ENCODE results near the gene PTPRD.
"Not testable (repeated sequence)": the region's sequence is repeated elsewhere in the genome, so short reads cannot be mapped to it uniquely, and the experiment has no call there.

Gene PTPRD

GRCh38 chr9:8713149-8713810, 1899.5 kb downstream of the PTPRD start:
- Mint-ChIP-seq H3K4me1 (peaks cover 2% of the 10 kb centered on the region), H3K27me3 (no peaks in the 10 kb centered on the region), H3K27ac (no peak overlapping the region), H3K4me3 (no peak overlapping the region), H3K36me3 (ENCODE audit: low read depth) (no peaks in the 10 kb centered on the region), H3K9me3 (no peaks in the 10 kb centered on the region)
- DNase-seq (no peak), ATAC-seq (no peak)

DNA sequence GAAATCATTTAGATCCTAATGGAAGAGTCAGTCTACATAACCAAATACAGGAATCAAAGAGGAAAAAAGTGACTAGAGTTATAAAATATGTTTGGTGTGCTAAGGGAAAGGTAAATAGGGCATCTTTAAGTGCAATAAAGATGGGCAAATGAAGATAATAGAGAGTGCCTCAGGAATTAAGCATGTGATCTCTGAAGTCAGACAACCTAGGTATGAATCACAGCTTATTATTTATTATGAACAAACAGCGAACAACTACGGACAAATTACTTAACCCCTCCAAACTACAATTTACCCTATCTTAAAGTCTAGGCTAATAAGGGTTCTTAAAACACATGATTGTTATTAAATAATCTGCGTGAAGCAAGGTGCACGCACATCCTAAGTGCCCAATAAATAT, 1903.1 kb downstream of the PTPRD start:
- Mint-ChIP-seq H3K27ac (no peak overlapping the region), H3K9me3 (no peaks in the 10 kb centered on the region), H3K4me3 (no peak overlapping the region), H3K27me3 (no peaks in the 10 kb centered on the region), H3K4me1 (no peaks in the 10 kb centered on the region), H3K36me3 (ENCODE audit: low read depth) (no peaks in the 10 kb centered on the region)
- ATAC-seq (no peak), DNase-seq (no peak)

- H3K4me3 Mint-ChIP-seq = no peak overlapping the region
- no peaks in the 10 kb centered on the region for H3K9me3 Mint-ChIP-seq
- DNase-seq = no peak
- ATAC-seq = no peak
- H3K36me3 Mint-ChIP-seq (ENCODE audit: low read depth) = no peaks in the 10 kb centered on the region
- no peaks in the 10 kb centered on the region for H3K27me3 Mint-ChIP-seq
- no peak overlapping the region for H3K27ac Mint-ChIP-seq
- H3K4me1 Mint-ChIP-seq = no peaks in the 10 kb centered on the region
Measured at GRCh38 chr9:8708728-8709127, 1904.1 kb downstream of the PTPRD start.

DNA sequence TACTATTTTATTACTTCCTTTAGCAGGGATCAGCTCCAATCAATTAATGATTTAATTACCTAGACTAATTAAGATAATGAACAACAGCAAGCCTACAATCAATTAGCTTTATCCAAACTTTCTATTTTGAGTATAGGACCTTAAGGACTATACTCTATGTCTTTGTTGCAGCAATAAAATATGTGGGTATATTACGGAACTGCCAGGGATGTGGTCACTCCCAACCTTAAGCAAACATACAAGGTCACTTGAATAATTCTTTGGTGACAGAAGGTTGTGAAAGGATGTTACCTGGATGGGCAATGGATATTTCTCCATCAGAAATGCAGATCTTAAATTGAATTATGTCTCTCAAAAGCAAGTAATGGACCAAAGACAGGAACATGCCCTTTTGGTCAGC, 1905.8 kb downstream of the PTPRD start:
- Mint-ChIP-seq H3K27me3 (no peaks in the 10 kb centered on the region), H3K36me3 (ENCODE audit: low read depth) (no peaks in the 10 kb centered on the region)
- ATAC-seq = no peak

DNA sequence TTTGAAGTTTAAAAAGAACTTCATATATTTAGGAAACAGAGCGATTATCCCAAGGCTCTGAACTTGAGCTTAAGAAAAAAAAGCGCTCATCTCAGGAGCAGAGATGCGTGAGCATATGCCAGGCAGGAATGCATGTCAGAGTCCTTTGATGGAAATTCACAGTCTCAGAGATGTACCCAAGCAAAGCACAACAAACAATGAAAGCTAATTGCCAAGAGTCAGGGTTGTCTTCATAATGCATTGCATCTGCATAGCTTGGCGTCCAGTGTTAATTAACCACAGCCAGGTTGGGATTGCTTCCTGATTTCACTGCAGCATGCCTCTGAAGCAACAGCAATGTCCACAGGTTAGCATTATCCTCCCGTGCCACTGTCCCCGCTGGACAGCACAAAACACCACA, 1906.3 kb downstream of the PTPRD start:
- no peaks in the 10 kb centered on the region for H3K27me3 Mint-ChIP-seq
- H3K4me1 Mint-ChIP-seq = no peaks in the 10 kb centered on the region
- no peaks in the 10 kb centered on the region for H3K9me3 Mint-ChIP-seq
- ATAC-seq (no peak), DNase-seq (no peak)
- H3K36me3 Mint-ChIP-seq (ENCODE audit: low read depth) = no peaks in the 10 kb centered on the region
- no peak overlapping the region for H3K4me3 Mint-ChIP-seq
- no peak overlapping the region for H3K27ac Mint-ChIP-seq

More for the DNA sequence above, 1905.8 kb downstream of the PTPRD start:
- H3K9me3 Mint-ChIP-seq = no peaks in the 10 kb centered on the region
- H3K4me1 Mint-ChIP-seq = no peaks in the 10 kb centered on the region
- H3K27ac Mint-ChIP-seq = no peak overlapping the region
- H3K4me3 Mint-ChIP-seq = no peak overlapping the region
- no peak for DNase-seq

DNA sequence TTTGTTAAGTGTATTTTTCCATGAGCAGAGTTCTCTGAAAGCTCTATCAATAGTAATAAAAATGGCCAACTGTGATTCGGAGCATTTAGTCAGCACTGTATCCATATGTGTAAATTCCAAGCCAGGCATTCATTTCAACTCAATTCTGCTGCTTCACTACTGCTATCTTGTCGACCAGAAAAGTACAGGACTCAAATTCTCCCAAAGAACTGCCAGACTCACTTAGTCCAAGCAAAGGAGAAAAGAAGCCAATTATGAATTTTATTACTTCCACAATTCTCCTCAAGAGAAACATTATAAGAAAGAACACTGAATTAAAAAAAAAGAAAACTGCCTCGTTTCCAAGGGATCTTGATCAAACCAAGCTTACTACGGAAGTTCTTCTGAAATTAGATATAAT, 1906.9 kb downstream of the PTPRD start:
- Mint-ChIP-seq H3K27ac (no peak overlapping the region), H3K27me3 (no peaks in the 10 kb centered on the region), H3K4me1 (no peaks in the 10 kb centered on the region), H3K4me3 (no peak overlapping the region), H3K36me3 (ENCODE audit: low read depth) (no peaks in the 10 kb centered on the region), H3K9me3 (no peaks in the 10 kb centered on the region)
- DNase-seq (no peak), ATAC-seq (no peak)

GRCh38 chr9:8703904-8704303, 1908.9 kb downstream of the PTPRD start:
- no peak overlapping the region for H3K4me3 Mint-ChIP-seq
- H3K36me3 Mint-ChIP-seq (ENCODE audit: low read depth) = no peaks in the 10 kb centered on the region
- H3K4me1 Mint-ChIP-seq = no peaks in the 10 kb centered on the region
- no peak for ATAC-seq
- H3K27me3 Mint-ChIP-seq = no peaks in the 10 kb centered on the region
- no peak for DNase-seq
- H3K9me3 Mint-ChIP-seq = no peaks in the 10 kb centered on the region
- no peak overlapping the region for H3K27ac Mint-ChIP-seq

- Mint-ChIP-seq H3K9me3 (no peaks in the 10 kb centered on the region), H3K4me1 (no peaks in the 10 kb centered on the region), H3K36me3 (ENCODE audit: low read depth) (no peaks in the 10 kb centered on the region), H3K4me3 (no peak overlapping the region), H3K27ac (no peak overlapping the region), H3K27me3 (no peaks in the 10 kb centered on the region)
- DNase-seq = no peak
- ATAC-seq = no peak
Measured at GRCh38 chr9:8701904-8702303, 1910.9 kb downstream of the PTPRD start.

GRCh38 chr9:8697565-8697964, 1915.2 kb downstream of the PTPRD start:
- not testable (repeated sequence) for H3K9me3 Mint-ChIP-seq; H3K27me3 Mint-ChIP-seq; H3K4me1 Mint-ChIP-seq; H3K36me3 Mint-ChIP-seq (ENCODE audit: low read depth); ATAC-seq; H3K4me3 Mint-ChIP-seq; H3K27ac Mint-ChIP-seq; DNase-seq

- DNase-seq = no peak
- Mint-ChIP-seq H3K27ac (no peak overlapping the region), H3K36me3 (ENCODE audit: low read depth) (no peaks in the 10 kb centered on the region), H3K4me1 (no peaks in the 10 kb centered on the region), H3K4me3 (no peak overlapping the region), H3K9me3 (no peaks in the 10 kb centered on the region), H3K27me3 (no peaks in the 10 kb centered on the region)
- no peak for ATAC-seq
Measured at GRCh38 chr9:8696516-8696915, 1916.3 kb downstream of the PTPRD start.

DNA sequence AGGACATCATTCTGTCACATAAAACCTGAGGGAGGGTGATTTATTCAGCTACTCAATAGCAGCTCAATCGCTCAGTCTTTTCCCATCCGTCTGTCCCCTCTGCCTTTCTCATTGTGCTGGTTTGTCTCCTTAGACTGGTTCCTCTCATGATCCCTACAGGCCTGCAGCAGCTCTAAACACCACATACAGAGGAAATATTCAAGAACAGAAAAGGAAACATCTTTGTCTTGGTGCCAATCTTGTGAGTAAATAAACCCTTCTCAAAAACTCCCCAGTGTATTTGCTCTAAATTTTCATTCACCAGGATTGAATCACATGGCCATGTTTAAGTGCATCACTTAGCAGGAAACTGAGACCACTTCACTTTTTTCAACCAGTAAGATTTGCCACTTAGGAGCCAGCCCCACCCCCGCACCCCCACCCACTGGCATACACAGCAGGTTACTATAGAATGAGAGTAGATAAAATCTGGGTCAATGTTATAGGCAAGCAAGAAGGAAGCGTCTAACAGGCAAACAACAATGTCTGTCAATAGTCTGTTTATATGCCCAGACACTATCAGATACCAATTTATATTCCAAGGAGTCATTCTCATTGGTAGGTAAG, 1917.7 kb downstream of the PTPRD start:
- no peaks in the 10 kb centered on the region for H3K9me3 Mint-ChIP-seq
- H3K4me3 Mint-ChIP-seq = no peak overlapping the region
- no peak overlapping the region for H3K27ac Mint-ChIP-seq
- H3K36me3 Mint-ChIP-seq (ENCODE audit: low read depth) = no peaks in the 10 kb centered on the region
- ATAC-seq (no peak), DNase-seq (no peak)
- no peaks in the 10 kb centered on the region for H3K4me1 Mint-ChIP-seq
- no peaks in the 10 kb centered on the region for H3K27me3 Mint-ChIP-seq

GRCh38 chr9:8693464-8693863, 1919.3 kb downstream of the PTPRD start:
- Mint-ChIP-seq H3K27ac (no peak overlapping the region), H3K4me1 (no peaks in the 10 kb centered on the region), H3K4me3 (no peak overlapping the region), H3K36me3 (ENCODE audit: low read depth) (no peaks in the 10 kb centered on the region), H3K27me3 (no peaks in the 10 kb centered on the region), H3K9me3 (no peaks in the 10 kb centered on the region)
- DNase-seq (no peak), ATAC-seq (no peak)

GRCh38 chr9:8686516-8686915, 1926.3 kb downstream of the PTPRD start:
- Mint-ChIP-seq H3K9me3 (no peaks in the 10 kb centered on the region), H3K27me3 (no peaks in the 10 kb centered on the region), H3K36me3 (ENCODE audit: low read depth) (no peaks in the 10 kb centered on the region), H3K27ac (no peak overlapping the region), H3K4me1 (no peaks in the 10 kb centered on the region), H3K4me3 (no peak overlapping the region)
- ATAC-seq = no peak
- no peak for DNase-seq

DNA sequence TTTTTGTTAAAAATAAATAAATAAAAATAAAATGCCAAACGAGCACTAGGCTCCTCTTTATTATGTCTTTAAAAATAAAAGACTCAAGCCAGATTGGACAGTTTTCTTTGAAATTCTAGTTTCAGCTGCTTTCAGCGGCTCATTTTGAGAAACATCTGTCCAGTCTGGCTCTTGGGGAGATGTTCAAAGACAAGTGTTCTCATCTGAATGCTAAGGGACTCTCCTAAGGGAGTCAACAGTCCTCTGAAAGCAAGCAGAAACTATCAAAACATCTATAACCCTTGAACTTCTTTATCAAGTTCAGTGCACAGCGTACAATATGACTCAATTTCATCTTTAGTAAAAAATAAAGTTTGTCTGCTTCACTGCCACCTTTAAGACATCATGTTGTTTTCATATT, 1927.0 kb downstream of the PTPRD start:
- no peaks in the 10 kb centered on the region for H3K4me1 Mint-ChIP-seq
- no peaks in the 10 kb centered on the region for H3K9me3 Mint-ChIP-seq
- ATAC-seq (no peak), DNase-seq (no peak)
- H3K27ac Mint-ChIP-seq = no peak overlapping the region
- H3K27me3 Mint-ChIP-seq = no peaks in the 10 kb centered on the region
- H3K36me3 Mint-ChIP-seq (ENCODE audit: low read depth) = no peaks in the 10 kb centered on the region
- no peak overlapping the region for H3K4me3 Mint-ChIP-seq

GRCh38 chr9:8684978-8685708, 1927.7 kb downstream of the PTPRD start:
- no peaks in the 10 kb centered on the region for H3K9me3 Mint-ChIP-seq
- H3K27ac Mint-ChIP-seq = no peak overlapping the region
- H3K27me3 Mint-ChIP-seq = no peaks in the 10 kb centered on the region
- H3K36me3 Mint-ChIP-seq (ENCODE audit: low read depth) = no peaks in the 10 kb centered on the region
- DNase-seq (no peak), ATAC-seq (no peak)
- H3K4me3 Mint-ChIP-seq = no peak overlapping the region
- no peaks in the 10 kb centered on the region for H3K4me1 Mint-ChIP-seq

Measured in activated naive CD8-positive, alpha-beta T cell treated with anti-CD3 and anti-CD28 coated beads, Interleukin-2, amount 50 U/mL, for 24 hours (primary cell).